Forelimb muscle (tissue), 1 donor: ENCODE results near the gene MED6. TPM values are rescaled to one million over a fixed set of nuclear protein-coding genes. Genes with fewer than 3 reads are reported as not detected.

Source experiments
- DNase-seq: peaks from one replicate; pipeline ENCODE4 v3.0.0-alpha.2; 2013; ENCODE audit warnings: low read depth
- polyA plus RNA-seq: library from polyadenylated mRNA; unstranded; fragments of 120-200 nt; gene quantifications from one replicate; pipeline ENCODE4 v1.2.1, GENCODE V29; 2013; ENCODE audit not compliant: insufficient read length

Gene MED6
- polyA plus RNA-seq, 1 donor, result 28.8 TPM

DNA sequence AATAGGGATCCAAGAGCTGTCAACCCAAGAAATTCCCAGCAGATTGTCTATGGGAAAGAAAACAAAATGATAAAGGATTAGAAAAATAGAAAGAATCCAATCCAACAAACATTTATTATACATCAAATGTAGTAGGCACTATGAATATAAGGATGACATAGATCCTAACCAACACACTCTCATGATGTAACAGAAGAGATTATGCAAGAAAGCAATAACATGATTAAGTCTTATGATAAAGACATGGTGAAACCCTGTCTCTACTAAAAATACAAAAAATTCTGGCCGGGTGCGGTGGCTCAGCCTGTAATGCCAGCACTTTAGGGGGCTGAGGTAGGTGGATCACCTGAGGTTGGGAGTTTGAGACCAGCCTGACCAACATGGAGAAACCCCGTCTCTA lies 2.7 kb downstream of the MED6 start:
- DNase-seq, result no peak

DNA sequence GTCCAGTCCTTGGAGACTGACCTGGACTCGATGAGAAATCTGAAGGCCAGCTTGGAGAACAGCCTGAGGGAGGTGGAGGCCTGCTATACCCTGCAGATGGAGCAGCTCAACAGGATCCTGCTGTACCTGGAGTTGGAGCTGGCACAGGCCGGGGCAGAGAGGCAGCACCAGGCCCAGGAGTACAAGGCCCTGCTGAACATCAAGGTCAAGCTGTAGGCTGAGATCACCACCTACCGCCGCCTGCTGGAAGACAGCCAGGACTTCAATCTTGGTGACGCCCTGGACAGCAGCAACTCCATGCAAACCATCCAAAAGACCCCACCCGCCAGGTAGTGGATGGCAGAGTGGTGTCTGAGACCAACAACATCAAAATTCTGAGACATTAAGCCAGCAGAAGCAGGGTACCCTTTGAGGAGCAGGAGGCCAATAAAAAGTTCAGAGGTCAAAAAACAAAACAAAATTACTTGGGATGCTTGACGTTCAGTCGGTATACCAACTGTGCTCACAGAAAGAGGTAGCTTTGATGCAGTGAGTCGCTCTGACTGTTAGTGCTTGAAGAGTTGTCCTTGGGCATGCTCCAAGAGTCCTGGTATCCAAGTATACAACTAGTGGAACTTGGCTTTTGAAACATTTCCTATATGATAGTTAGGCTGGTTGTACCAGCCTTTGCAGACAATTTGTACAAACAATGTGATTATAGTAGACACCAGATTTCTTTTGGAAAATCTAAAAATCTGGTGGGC lies 4.8 kb downstream of the MED6 start:
- no peak for DNase-seq

DNA sequence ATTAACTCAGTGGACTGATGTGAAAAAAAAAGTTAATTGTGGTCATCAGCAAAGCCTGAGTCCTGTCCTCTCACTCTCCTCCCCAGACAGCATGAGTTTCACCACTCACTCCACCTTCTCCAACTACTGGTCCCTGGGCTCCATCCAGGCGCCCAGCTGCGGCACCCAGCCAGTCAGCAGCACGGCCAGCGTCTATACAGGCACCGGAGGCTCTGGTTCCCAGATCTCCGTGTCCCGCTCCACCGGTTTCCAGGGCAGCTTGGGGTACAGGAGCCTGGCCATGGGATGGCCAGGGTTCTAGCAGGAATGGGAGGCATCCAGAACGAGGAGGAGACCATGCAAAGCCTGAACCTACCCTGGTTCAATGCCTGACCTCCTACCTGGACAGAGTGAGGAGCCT lies 6.0 kb downstream of the MED6 start:
- no peak for DNase-seq

- no peak for DNase-seq
These were observed 15.2 kb downstream of the MED6 start for GRCh38 chr14:70585231-70585630.

GRCh38 chr14:70576891-70577290 lies 23.6 kb downstream of the MED6 start:
- DNase-seq, result no peak

- no peak for DNase-seq
These were observed 27.4 kb downstream of the MED6 start for GRCh38 chr14:70573050-70573449.

GRCh38 chr14:70571139-70571538 lies 29.3 kb downstream of the MED6 start:
- DNase-seq, result no peak

GRCh38 chr14:70567791-70568190 lies 32.7 kb downstream of the MED6 start:
- DNase-seq, result no peak

- no peak for DNase-seq
These were observed 36.6 kb downstream of the MED6 start for GRCh38 chr14:70563869-70564268.

GRCh38 chr14:70563417-70563816 lies 37.0 kb downstream of the MED6 start:
- no peak for DNase-seq

DNA sequence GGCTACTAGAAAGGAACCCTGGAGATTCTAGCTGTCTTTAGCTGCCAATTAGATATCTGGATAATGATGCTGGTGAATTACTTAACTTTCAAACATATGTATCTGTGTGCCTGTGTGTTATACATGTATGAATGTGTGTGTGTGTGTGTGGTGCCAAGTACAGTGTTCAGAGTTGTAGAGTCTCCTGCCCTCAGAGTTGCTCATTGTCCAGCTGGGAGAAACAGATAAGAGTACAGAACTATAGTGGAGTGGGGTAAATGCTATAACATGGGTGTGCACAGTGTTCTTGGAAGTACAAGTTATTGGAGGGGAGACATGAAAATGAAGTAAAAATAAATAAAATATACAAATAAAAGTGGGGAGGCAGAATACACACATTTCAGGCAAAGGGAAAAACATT lies 42.1 kb downstream of the MED6 start:
- DNase-seq, result no peak

- DNase-seq, result peak; percentile 1
These were observed 44.6 kb downstream of the MED6 start for GRCh38 chr14:70555890-70556289.

DNA sequence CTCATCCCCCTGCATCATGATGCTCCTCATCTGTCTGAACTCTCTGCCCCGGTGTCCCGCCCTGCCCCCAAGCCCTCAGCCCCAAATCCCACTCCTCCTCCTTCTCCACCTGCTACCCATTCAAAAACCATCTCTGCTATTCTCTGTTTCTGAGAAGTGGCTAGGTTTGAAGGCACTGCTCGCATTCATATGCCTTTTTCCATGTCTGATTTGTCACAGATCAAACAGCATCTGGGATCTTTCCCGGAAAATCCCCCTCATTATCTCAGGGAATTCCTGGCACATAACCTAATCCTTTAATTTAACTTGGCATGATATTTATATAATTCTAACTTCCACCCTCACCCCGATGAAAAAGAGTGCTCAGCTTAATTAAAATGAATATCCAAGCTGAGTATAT lies 62.4 kb downstream of the MED6 start:
- DNase-seq, result no peak

GRCh38 chr14:70536830-70537229 lies 63.6 kb downstream of the MED6 start:
- no peak for DNase-seq

GRCh38 chr14:70534904-70535303 lies 65.6 kb downstream of the MED6 start, which contains the start of gene ADAM20:
Gene ADAM20, minus strand, starts transcription at chr14:70535004. Its CDS starts 10,247 bp downstream, at chr14:70524757.
- DNase-seq, result no peak

Other genes starting within 250 kb of the MED6 start
- gene COX16, start 241.0 kb downstream of the MED6 start, polyA plus RNA-seq, result 53.4 TPM
- 26.6 TPM for gene SYNJ2BP, start 183.6 kb downstream of the MED6 start, polyA plus RNA-seq
- gene ADAM21, start 148.5 kb downstream of the MED6 start, polyA plus RNA-seq, result 0.32 TPM
- 0.06 TPM for gene ADAM20, start 65.7 kb downstream of the MED6 start, polyA plus RNA-seq
- gene TTC9, start 41.3 kb upstream of the MED6 start, polyA plus RNA-seq, result 10.9 TPM
- 0.18 TPM for gene MAP3K9, start 208.9 kb upstream of the MED6 start, polyA plus RNA-seq